ENCODE data around the gene EPHA2. TPM values are rescaled to one million over a fixed set of nuclear protein-coding genes. Genes with fewer than 3 reads are reported as not detected.

EPHA2 gene
- total RNA-seq, 2 donors from 2014 or later = 20.3 to 32.9 TPM

GRCh38 chr1:16195518-16195905 is 39.6 kb upstream of the EPHA2 start:
- Histone ChIP-seq H3K4me3 (no peak overlapping the region), H3K9me3 (no peaks in the 10 kb centered on the region), H3K36me3 (no peaks in the 10 kb centered on the region), H3K4me1 (ENCODE audit: control insufficient read depth in 1 of 2, low read depth in 2 of 2) (peaks cover 3 to 31% of the 10 kb centered on the region in 2 donors), H3K27me3 (replicated peaks; ENCODE audit: insufficient read depth) (no peaks in the 10 kb centered on the region), H3K27ac (no peak overlapping the region)
- no peak for ATAC-seq (ENCODE audit: insufficient number of reproducible peaks, low FRiP score, low read depth)
- no peak for TF ChIP-seq CTCF (IDR thresholded peaks at IDR 0.05)
- no peak for DNase-seq (ENCODE audit: low spot score)

GRCh38 chr1:16191916-16192546 is 36.2 kb upstream of the EPHA2 start:
- no peaks in the 10 kb centered on the region for H3K36me3 ChIP-seq
- DNase-seq (ENCODE audit: low spot score) (no peak), ATAC-seq (ENCODE audit: insufficient number of reproducible peaks, low FRiP score, low read depth) (no peak)
- no peak for TF ChIP-seq CTCF (IDR thresholded peaks at IDR 0.05)
- no peaks in the 10 kb centered on the region for H3K27me3 ChIP-seq (replicated peaks; ENCODE audit: insufficient read depth)
- H3K4me1 ChIP-seq (ENCODE audit: control insufficient read depth in 1 of 2, low read depth in 2 of 2) = peaks cover 3 to 25% of the 10 kb centered on the region in 2 donors
- no peak overlapping the region for H3K27ac ChIP-seq
- no peaks in the 10 kb centered on the region for H3K9me3 ChIP-seq
- H3K4me3 ChIP-seq = no peak overlapping the region

GRCh38 chr1:16191309-16191708 is 35.4 kb upstream of the EPHA2 start:
- ATAC-seq (ENCODE audit: insufficient number of reproducible peaks, low FRiP score, low read depth) = no peak
- Histone ChIP-seq H3K27me3 (replicated peaks; ENCODE audit: insufficient read depth) (no peaks in the 10 kb centered on the region), H3K4me1 (ENCODE audit: control insufficient read depth in 1 of 2, low read depth in 2 of 2) (peaks cover 3 to 25% of the 10 kb centered on the region in 2 donors), H3K36me3 (no peaks in the 10 kb centered on the region), H3K9me3 (no peaks in the 10 kb centered on the region), H3K4me3 (no peak overlapping the region), H3K27ac (no peak overlapping the region)
- no peak for TF ChIP-seq CTCF (IDR thresholded peaks at IDR 0.05)
- no peak for DNase-seq (ENCODE audit: low spot score)

GRCh38 chr1:16189921-16190621 is 34.2 kb upstream of the EPHA2 start:
- no peaks in the 10 kb centered on the region for H3K27me3 ChIP-seq (replicated peaks; ENCODE audit: insufficient read depth)
- H3K27ac ChIP-seq = no peak overlapping the region
- no peak for DNase-seq (ENCODE audit: low spot score)
- H3K4me3 ChIP-seq = no peak overlapping the region
- no peaks in the 10 kb centered on the region for H3K36me3 ChIP-seq
- no peaks in the 10 kb centered on the region for H3K9me3 ChIP-seq
- TF ChIP-seq CTCF (IDR thresholded peaks at IDR 0.05) = no peak
- H3K4me1 ChIP-seq (ENCODE audit: control insufficient read depth in 1 of 2, low read depth in 2 of 2) = peaks cover 3 to 25% of the 10 kb centered on the region in 2 donors
- ATAC-seq (ENCODE audit: insufficient number of reproducible peaks, low FRiP score, low read depth) = no peak

- DNase-seq (ENCODE audit: low spot score) (no peak), ATAC-seq (ENCODE audit: insufficient number of reproducible peaks, low FRiP score, low read depth) (no peak)
- no peak overlapping the region for H3K4me3 ChIP-seq
- no peak overlapping the region for H3K27ac ChIP-seq
- H3K9me3 ChIP-seq = no peaks in the 10 kb centered on the region
- H3K27me3 ChIP-seq (replicated peaks; ENCODE audit: insufficient read depth) = no peaks in the 10 kb centered on the region
- H3K36me3 ChIP-seq = no peaks in the 10 kb centered on the region
- H3K4me1 ChIP-seq (ENCODE audit: control insufficient read depth in 1 of 2, low read depth in 2 of 2) = peaks cover 3 to 25% of the 10 kb centered on the region in 2 donors
- TF ChIP-seq CTCF (IDR thresholded peaks at IDR 0.05) = no peak
These were observed 33.1 kb upstream of the EPHA2 start for GRCh38 chr1:16189003-16189402.
